T1000 (cell line): ENCODE results near the gene HABP2.
A peak's percentile ranks its signal among the peaks of the same experiment; 100 is the strongest.

Source experiments
- DNase-seq: peaks from one replicate; lab custom pipeline; 2025; ENCODE audit warnings: mixed read lengths; lab: John Stamatoyannopoulos, UW

Gene HABP2

DNA sequence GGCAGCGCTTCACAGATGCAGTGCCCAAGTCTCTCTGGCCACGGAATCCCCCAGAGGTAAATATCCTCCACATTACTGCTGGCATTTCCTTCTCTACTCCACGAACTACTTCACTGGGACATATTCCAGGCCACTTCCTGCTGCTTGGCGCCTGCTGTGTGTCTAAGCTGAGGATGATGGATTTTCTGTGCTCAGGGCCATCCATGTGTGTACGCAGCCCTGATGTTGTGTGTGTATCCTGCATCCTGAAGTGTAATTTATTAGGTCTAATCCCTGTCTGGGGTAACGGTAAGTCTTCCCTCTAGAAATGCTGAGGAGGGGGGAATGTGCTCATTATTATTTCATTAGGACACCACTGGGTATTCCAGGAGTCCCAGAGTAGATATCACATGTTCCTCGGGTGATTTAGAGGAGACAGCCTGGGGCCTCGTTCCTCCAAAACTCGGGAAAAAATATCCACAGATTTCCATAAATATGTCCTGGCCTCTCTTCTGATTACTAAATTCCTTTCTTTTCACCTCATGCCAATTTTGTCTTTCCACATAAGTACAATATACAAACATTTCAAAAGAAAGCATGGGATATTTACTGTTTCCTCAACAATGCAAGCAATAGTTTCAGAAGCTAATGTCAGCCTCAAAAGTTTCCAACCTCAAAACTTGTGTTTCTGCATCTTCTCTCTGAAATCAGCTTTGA lies 25.5 kb upstream of the HABP2 start:
- no peak for DNase-seq

- DNase-seq: no peak
Measured at GRCh38 chr10:113528876-113529275, 24.0 kb upstream of the HABP2 start.

DNA sequence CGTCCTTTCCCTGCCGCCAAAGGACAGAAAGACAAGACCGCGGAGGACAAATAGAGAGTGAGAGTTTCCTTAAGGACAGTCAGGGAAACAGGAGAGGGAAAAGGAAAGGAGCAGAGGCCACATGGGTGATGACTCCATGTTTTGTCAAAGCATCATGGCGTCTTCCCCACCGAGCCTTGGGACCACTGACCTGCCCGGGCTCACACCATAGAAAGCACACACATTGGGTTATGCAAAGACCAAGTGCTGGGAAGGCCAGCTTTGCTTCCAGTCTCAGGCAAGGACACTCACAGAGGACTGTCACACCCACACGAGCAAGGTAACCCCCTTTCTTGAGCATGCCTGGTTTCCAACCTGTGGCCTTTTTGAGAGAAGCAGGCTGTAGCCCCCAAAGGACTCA lies 23.3 kb upstream of the HABP2 start:
- no peak for DNase-seq

- no peak for DNase-seq
Measured at GRCh38 chr10:113530476-113530875, 22.4 kb upstream of the HABP2 start.

- no peak for DNase-seq
Measured at GRCh38 chr10:113532724-113533123, 20.1 kb upstream of the HABP2 start.

DNA sequence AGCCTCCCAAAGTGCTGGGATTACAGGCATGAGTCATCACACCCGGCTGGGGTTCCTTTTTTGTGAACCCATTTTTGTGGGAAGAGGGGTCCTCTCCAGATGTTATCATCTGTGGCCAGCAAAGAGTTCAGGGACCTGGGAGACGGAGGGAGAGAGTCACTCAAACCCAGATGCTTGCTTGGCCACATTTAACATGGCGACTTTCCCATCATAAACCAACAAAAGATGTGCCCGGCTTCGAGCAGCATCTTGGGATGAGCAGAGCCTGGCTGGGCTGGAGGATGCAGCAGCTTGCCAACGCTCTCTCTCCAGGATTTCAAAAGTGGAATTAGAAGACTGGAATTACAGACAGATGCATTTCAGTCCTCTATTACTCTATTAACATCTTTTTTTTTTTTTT lies 19.1 kb upstream of the HABP2 start:
- DNase-seq: no peak

GRCh38 chr10:113534423-113534822 lies 18.4 kb upstream of the HABP2 start:
- DNase-seq: no peak

GRCh38 chr10:113537672-113538071 lies 15.2 kb upstream of the HABP2 start:
- no peak for DNase-seq

- no peak for DNase-seq
Measured at GRCh38 chr10:113538151-113538550, 14.7 kb upstream of the HABP2 start.

DNA sequence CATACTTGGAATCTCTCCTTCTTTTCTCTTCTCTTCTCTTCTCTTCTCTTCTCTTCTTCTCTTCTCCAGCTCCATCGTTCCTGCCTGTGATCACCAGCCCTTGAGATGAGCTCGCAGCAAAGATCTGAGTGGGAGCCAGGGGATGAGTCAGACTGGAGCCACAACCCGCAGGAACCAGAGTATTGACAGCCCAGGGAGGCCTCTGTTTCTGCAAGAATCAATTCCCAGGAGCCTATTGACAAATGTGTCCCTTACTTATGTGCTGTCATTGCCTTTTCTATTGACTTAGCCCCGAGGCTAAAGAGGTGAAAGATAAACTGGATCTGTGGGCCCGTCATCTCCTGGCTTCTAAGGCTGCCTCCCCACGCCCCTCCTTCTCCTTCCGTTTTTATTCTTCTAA lies 13.1 kb upstream of the HABP2 start:
- peak; percentile 7 for DNase-seq

DNA sequence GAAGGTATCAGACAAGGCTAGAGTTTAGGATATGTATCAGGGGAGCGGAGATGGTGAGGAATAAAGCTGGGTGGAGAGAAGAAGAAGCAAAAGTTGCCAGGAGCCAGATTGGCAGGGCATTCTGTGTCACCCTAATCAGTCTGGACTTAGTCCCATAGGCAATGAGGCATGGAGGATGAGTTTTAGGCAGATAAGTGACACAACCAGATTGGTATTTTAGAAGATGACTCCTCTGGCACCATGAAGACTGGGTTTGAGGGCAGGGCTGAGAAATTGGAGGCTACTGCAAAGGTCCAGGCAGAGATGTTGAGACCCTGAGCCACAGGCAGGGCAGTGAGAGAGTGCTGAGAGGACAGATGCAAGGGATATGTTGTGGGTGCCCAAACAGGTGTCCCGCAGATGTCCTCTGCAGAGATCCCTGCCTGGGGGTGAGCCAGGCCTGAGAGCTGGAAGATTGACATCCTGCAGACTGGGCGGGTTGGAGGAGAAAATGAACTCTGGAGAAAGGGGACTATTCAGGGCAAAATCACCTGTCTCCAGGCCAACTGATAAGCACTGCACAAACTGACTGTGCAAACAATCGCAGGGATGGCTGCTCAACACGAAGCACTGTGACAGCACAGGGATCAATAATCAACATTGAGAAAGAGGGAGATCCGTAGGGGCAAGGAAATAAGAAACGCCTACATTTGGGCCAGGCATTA lies 11.9 kb upstream of the HABP2 start:
- no peak for DNase-seq

GRCh38 chr10:113541549-113541927 lies 11.3 kb upstream of the HABP2 start:
- DNase-seq: no peak

DNA sequence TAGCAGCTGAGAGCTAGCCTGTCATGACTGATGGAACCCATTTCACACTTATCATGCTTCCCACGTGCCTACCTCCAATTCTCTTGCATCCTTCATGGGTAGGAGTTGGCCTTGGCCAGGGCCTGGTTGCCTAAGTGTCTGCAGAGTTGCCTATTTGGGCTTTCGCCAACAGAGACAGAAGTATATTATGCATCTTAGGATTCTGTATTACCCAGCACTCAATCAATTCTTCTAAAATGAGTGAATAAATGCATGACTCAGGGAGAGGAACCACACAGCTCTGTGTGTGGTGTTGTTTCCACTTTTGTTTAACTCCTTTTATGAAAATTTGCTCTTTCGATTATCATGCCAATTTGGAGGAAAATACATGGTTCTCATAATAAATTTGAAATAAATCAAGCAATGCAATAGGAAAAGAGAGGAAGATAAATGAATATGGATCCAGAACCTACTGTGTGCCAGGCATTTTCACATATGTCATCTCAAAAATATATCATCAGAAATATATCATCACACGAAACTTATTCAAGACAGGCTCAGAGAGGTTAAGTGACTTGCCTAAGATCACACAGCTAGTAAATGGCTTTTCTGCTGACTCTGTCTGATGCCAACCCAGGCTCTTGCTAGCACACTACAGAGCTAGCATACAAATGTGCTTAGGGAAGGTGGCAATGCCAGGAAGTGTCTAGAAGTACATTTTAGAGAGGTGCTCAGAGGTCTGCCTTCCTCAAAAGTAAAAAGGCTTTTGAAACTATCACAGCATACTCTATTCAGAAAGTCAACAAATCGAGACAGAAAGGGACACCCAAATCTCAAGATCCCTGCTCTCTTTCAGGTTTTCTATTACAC lies 9.5 kb upstream of the HABP2 start:
- DNase-seq: no peak

DNA sequence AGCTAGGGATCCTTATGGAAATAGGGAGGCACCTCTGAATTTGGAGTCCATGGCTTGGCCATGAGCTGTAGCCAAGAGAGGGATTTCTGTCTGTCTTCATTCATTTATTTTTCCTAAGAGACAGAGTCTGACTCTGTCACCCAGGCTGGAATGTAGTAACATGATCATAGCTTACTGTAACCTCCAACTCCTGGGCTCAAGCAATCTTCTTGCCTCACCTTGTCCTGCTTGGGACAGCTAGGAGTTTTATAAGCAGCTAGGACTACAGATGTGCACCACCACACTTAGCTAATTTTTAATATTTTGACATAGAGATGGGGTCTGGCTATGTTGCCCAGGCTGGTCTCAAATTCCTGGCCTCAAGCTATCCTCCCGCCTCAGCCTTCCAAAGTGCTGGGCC lies 8.5 kb upstream of the HABP2 start:
- no peak for DNase-seq

DNA sequence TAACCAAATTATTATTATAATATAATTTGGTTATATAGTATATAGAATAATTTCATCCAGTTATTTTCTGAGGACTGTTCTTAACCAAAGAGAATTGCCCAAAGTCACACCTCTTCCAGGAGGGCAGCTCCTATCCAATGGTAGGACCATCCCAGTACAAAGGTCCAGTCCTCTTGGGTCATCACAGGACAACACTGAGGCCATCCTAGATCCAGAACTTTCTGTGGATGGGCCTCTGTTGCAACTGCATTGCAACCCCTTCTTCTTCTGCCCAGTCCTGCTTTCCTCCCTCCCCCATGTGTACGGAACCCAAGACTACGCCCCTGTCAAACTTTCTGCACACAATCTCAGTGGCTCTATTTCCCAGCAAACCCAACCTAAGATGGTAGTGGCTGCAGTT lies 5.4 kb upstream of the HABP2 start:
- no peak for DNase-seq

DNA sequence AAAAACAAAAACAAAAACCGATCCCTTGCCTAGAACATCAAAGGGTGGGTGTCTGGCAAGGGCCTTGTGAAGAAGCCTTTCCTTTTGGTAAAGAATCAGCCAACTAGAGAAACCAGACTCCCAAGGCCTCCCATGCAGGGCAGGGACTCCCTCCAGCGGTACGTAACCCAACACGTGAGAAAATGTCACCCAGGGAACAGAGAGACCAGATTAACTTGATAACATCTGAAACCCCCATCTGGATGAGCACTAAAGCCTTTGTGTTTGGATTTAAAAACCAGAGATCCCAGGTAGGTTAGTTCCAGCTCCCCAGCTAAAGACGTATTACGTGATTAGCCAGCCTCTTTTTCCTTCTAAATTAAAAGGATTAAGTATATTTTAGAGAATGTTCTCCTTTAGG lies 3.0 kb upstream of the HABP2 start:
- no peak for DNase-seq

- no peak for DNase-seq
Measured at GRCh38 chr10:113550365-113550764, 2.5 kb upstream of the HABP2 start.

GRCh38 chr10:113552014-113552413 lies 839 bp upstream of the HABP2 start:
- DNase-seq: no peak

GRCh38 chr10:113553149-113553548 lies 296 bp downstream of the HABP2 start:
- DNase-seq: no peak

- DNase-seq: no peak
Measured at GRCh38 chr10:113554214-113554613, 1.4 kb downstream of the HABP2 start.

DNA sequence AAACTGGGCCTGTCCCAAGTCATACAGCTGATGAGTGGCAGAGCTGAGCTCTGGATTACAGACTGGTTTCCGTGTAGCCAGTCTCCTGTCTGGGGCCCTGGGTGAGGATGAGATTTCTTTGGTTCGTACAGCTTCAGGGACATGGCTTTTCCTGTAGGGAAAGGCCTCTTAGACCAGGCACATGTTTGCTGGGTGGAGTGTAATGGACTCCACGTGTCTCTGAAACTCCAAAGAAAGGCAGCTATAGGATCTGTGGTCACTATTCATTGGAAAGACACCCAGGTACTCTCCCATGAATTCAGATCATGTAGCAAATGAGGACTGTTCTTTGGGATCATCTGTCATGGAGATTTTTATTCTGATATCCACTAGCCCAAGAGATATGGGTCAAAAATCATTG lies 2.4 kb downstream of the HABP2 start:
- DNase-seq: no peak

- no peak for DNase-seq
Measured at GRCh38 chr10:113555751-113556150, 2.9 kb downstream of the HABP2 start.

GRCh38 chr10:113557424-113557862 lies 4.6 kb downstream of the HABP2 start:
- no peak for DNase-seq
